Effector memory CD4-positive, alpha-beta T cell (primary cell): ENCODE results near the gene TMEM181.

Experiments
- DNase-seq, 3 donors: peaks; one replicate each; pipeline ENCODE4 v3.0.0-alpha.2; 2020
- H3K27ac ChIP-seq: 2 replicates; pipeline ENCODE4 v1.7.0; 2013; ENCODE audit warnings: mild to moderate bottlenecking, low read length, moderate library complexity; ENCODE audit not compliant: insufficient read depth, poor library complexity, severe bottlenecking
- H3K27me3 ChIP-seq: replicated peaks from 2 replicates; pipeline ENCODE4 v1.7.0; 2013; ENCODE audit warnings: mild to moderate bottlenecking, low read length; ENCODE audit not compliant: insufficient read depth, control insufficient read depth, poor library complexity, severe bottlenecking
- H3K36me3 ChIP-seq: 2 replicates; pipeline ENCODE4 v1.7.0; 2013; ENCODE audit warnings: mild to moderate bottlenecking, low read length, moderate library complexity; ENCODE audit not compliant: control insufficient read depth, insufficient read depth
- H3K4me1 ChIP-seq: 2 replicates; pipeline ENCODE4 v1.7.0; 2013; ENCODE audit warnings: low read length, mild to moderate bottlenecking; ENCODE audit not compliant: control insufficient read depth, insufficient read depth, poor library complexity, severe bottlenecking
- H3K4me3 ChIP-seq: 2 replicates; pipeline ENCODE4 v1.7.0; 2013; ENCODE audit warnings: low read length, low read depth, mild to moderate bottlenecking; ENCODE audit not compliant: insufficient read depth, poor library complexity, severe bottlenecking
- H3K9me3 ChIP-seq: 2 replicates; pipeline ENCODE4 v1.7.0; 2013; ENCODE audit warnings: mild to moderate bottlenecking, low read length, moderate library complexity; ENCODE audit not compliant: control insufficient read depth
- total RNA-seq, 3 donors: gene quantifications; one replicate each; lab custom pipeline; 2026; lab: John Stamatoyannopoulos, UW

The TMEM181 gene
- total RNA-seq = 51.5 to 67.0 (median 58.1) reads per million in 3 donors

DNA sequence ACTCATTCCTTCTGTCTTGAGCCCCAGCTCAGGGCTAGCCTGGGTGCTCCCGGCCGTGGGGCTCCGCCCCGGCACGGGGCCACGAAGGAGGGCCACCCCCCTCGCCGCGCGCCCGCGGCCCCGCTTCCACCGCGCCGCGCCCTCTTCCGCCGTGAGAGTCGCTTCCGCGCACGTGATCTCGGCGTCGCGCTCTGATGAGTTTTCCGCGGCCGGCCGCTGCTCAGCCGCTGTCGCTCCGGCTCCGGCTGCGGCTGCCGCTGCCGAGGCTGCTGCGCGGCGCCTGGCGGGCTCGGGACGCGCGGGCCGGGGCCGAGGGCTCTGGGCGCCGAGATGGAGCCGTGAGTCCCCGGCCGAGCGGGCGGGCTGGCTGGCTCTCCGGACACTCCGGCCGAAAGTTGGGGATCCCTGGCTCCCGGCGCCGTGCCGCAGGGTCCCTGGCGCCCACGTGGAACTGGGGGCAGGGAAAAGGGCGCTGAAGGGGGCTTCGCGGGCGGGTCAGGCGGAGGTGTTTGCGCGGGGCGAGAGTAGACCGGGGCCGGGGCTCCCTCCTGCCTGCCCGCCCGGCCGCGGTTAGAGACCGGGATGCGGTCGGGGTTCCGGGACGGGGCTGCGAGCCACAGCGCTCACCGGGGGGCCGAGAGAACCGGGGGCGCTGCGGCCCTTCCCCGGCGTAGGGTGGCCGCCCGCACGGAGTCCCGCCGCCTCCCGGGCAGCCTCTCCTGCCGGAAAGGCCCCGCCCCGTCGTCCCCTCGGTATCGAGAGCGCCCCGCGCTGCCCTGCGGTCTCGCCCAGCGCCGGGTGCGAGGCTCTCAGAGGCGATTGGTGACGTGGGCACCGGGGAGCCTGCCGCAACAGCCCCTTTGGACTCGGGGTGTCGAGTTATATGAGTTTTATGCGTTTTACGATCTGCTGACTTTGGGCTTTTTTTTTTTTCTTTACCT lies at the start of gene TMEM181:
TMEM181 (plus strand) TSS at position 197 of the 941 bp plus-strand sequence; CDS start at position 331, 134 bp downstream.
- Histone ChIP-seq H3K4me1 (peaks cover 25% of the 10 kb centered on the region), H3K9me3 (no peaks in the 10 kb centered on the region), H3K27ac (peak within 1 kb of the TSS; percentile 78), H3K27me3 (no peaks in the 10 kb centered on the region), H3K36me3 (no peaks in the 10 kb centered on the region), H3K4me3 (peak within 1 kb of the TSS; percentile 82)
- peak; percentile 75 to 80 (median 76) for DNase-seq

- H3K4me1 ChIP-seq = peaks cover 8% of the 10 kb centered on the region
- no peak overlapping the region for H3K27ac ChIP-seq
- no peaks in the 10 kb centered on the region for H3K9me3 ChIP-seq
- no peak for DNase-seq
- no peaks in the 10 kb centered on the region for H3K36me3 ChIP-seq
- no peaks in the 10 kb centered on the region for H3K27me3 ChIP-seq
- no peak overlapping the region for H3K4me3 ChIP-seq
These were observed 47.1 kb upstream of the TMEM181 start for GRCh38 chr6:158512809-158513208.

DNA sequence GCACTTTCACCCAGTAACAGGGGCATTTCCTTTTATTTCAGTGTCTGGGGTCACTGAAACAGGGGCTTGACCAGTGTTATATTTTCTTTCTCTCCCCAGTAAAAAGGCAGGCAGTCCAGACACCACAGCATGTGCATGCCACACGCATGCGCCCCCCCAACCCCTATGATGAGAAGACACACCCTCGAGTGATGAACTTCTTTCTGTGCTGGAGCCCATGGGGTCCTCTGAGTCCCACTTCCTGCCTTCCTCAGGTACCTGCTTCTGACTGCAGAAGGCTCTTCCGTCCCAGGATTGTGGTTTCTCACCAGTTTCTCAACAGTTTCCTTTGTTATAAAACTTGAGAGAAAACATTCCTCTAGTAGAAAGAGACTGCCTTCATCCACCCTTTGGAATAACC lies 45.7 kb upstream of the TMEM181 start:
- DNase-seq = no peak
- Histone ChIP-seq H3K4me1 (peaks cover 12% of the 10 kb centered on the region), H3K27me3 (no peaks in the 10 kb centered on the region), H3K4me3 (no peak overlapping the region), H3K36me3 (no peaks in the 10 kb centered on the region), H3K9me3 (no peaks in the 10 kb centered on the region), H3K27ac (no peak overlapping the region)

DNA sequence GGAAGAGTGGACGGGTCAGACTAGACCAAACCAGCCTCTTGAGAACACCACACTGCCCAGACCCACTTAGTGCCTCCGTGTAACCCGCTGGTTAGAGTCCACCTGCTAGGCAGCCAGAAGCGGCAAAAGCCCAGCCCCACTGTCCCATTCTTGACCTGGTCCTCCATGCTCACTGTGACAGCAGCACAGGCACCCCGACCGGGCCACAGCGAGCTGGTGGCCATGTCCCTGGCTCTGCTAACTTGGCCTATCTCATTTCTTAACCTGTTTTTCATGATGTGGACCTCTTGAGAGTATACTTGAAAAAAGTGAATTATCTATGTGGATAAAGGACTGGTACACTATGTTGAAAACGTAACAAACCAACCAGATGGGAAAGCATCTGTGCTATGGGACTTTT lies 44.9 kb upstream of the TMEM181 start:
- Histone ChIP-seq H3K4me1 (peaks cover 12% of the 10 kb centered on the region), H3K4me3 (no peak overlapping the region), H3K36me3 (no peaks in the 10 kb centered on the region), H3K27ac (no peak overlapping the region), H3K27me3 (no peaks in the 10 kb centered on the region), H3K9me3 (no peaks in the 10 kb centered on the region)
- DNase-seq = no peak

DNA sequence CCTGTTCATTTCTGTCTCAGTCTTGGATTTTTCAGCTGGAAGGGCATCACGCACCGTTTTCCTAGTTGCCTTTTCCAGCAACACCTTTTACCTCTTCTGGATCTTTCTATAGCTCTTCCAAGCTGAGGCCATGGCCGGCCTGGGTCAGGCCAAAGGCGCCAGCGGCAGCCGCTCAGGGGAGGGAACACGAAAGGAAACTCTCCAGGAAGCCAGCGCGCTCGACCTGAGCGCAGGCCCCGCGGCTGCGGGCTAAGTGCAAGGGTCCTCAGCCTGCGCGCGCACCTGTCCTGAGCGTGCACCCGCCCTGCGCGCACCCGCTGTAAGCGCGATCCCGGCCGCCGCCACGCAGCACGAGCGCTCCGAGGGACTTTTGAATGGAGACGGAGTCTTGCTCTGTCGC lies 43.8 kb upstream of the TMEM181 start:
- Histone ChIP-seq H3K4me3 (no peak overlapping the region), H3K27me3 (no peaks in the 10 kb centered on the region), H3K36me3 (no peaks in the 10 kb centered on the region), H3K4me1 (peaks cover 12% of the 10 kb centered on the region), H3K9me3 (no peaks in the 10 kb centered on the region), H3K27ac (no peak overlapping the region)
- no peak for DNase-seq

- DNase-seq = no peak
- H3K4me3 ChIP-seq = no peak overlapping the region
- H3K27me3 ChIP-seq = no peaks in the 10 kb centered on the region
- H3K27ac ChIP-seq = no peak overlapping the region
- H3K36me3 ChIP-seq = no peaks in the 10 kb centered on the region
- peaks cover 12% of the 10 kb centered on the region for H3K4me1 ChIP-seq
- H3K9me3 ChIP-seq = no peaks in the 10 kb centered on the region
These were observed 42.9 kb upstream of the TMEM181 start for GRCh38 chr6:158517038-158517437.

DNA sequence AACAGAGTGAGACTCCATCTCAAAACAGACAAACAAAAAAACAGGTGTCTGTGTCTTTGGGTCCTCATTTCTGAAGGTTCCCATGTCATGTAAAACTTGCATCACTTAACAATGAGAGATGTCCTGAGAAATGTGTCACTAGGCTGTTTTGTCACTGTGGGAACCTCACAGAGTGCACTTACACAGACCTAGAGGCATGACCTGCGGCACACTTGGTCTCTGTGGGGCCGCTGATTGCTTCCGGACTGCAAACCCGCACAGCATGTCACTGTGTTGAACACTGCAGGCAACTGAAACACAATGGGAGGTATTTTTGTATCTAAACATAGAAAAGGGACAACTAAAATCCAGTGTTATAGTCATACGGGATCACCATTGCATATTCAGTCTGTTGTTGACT lies 42.3 kb upstream of the TMEM181 start:
- H3K27me3 ChIP-seq = no peaks in the 10 kb centered on the region
- H3K27ac ChIP-seq = no peak overlapping the region
- no peaks in the 10 kb centered on the region for H3K36me3 ChIP-seq
- H3K4me1 ChIP-seq = peaks cover 12% of the 10 kb centered on the region
- no peak overlapping the region for H3K4me3 ChIP-seq
- no peak for DNase-seq
- no peaks in the 10 kb centered on the region for H3K9me3 ChIP-seq

- H3K27ac ChIP-seq = peak overlapping the region; percentile 31
- H3K9me3 ChIP-seq = no peaks in the 10 kb centered on the region
- no peaks in the 10 kb centered on the region for H3K27me3 ChIP-seq
- H3K36me3 ChIP-seq = no peaks in the 10 kb centered on the region
- peaks cover 12% of the 10 kb centered on the region for H3K4me1 ChIP-seq
- H3K4me3 ChIP-seq = peak overlapping the region; percentile 49
- peak in 2 of 3 donors; percentile 29 to 36 for DNase-seq
These were observed 41.4 kb upstream of the TMEM181 start for GRCh38 chr6:158518191-158519127.

GRCh38 chr6:158519300-158519699 lies 40.6 kb upstream of the TMEM181 start:
- H3K4me1 ChIP-seq = peaks cover 10% of the 10 kb centered on the region
- H3K36me3 ChIP-seq = no peaks in the 10 kb centered on the region
- DNase-seq = no peak
- peaks cover 4% of the 10 kb centered on the region for H3K27me3 ChIP-seq
- no peak overlapping the region for H3K4me3 ChIP-seq
- no peaks in the 10 kb centered on the region for H3K9me3 ChIP-seq
- H3K27ac ChIP-seq = no peak overlapping the region
